Endodermal cell (in vitro differentiated cells): Measurements from ENCODE around the gene DARS1. TPM values are rescaled to one million over a fixed set of nuclear protein-coding genes. Genes with fewer than 3 reads are reported as not detected.
A peak's percentile ranks its signal among the peaks of the same experiment; 100 is the strongest.

Experiments
- DNase-seq: peaks from one replicate; pipeline ENCODE4 v3.0.0-alpha.2; 2017
- H3K27ac ChIP-seq: 2 replicates; pipeline ENCODE4 v1.5.1; 2013; ENCODE audit warnings: mild to moderate bottlenecking, low read depth, low read length, moderate library complexity
- H3K27me3 ChIP-seq: 2 replicates; pipeline ENCODE4 v1.6.1; 2013; ENCODE audit warnings: mild to moderate bottlenecking, low read length, moderate library complexity; ENCODE audit not compliant: insufficient read depth, control insufficient read depth, poor library complexity, severe bottlenecking
- H3K36me3 ChIP-seq: 2 replicates; pipeline ENCODE4 v1.7.0; 2013; ENCODE audit warnings: mild to moderate bottlenecking, low read length, moderate library complexity; ENCODE audit not compliant: control insufficient read depth, insufficient read depth
- H3K4me1 ChIP-seq: one replicate; pipeline ENCODE4 v1.7.0; 2013; ENCODE audit warnings: low read length; ENCODE audit not compliant: control insufficient read depth, insufficient read depth
- H3K4me3 ChIP-seq: 2 replicates; pipeline ENCODE4 v1.5.1; 2013; ENCODE audit warnings: mild to moderate bottlenecking, low read length, moderate library complexity
- H3K9ac ChIP-seq: 2 replicates; pipeline ENCODE4 v1.6.1; 2013; ENCODE audit warnings: mild to moderate bottlenecking, low read length, moderate library complexity; ENCODE audit not compliant: poor library complexity, severe bottlenecking; ENCODE audit errors: extremely low read depth
- H3K9me3 ChIP-seq: 2 replicates; pipeline ENCODE4 v1.6.1; 2013; ENCODE audit warnings: mild to moderate bottlenecking, low read length, moderate library complexity; ENCODE audit not compliant: control insufficient read depth
- H3K27ac Mint-ChIP-seq: 2 replicates; pipeline ENCODE4 v1.8.0; 2020; ENCODE audit warnings: mixed read lengths
- H3K27me3 Mint-ChIP-seq: 2 replicates; pipeline ENCODE4 v1.8.0; 2021; ENCODE audit warnings: mild to moderate bottlenecking, mixed read lengths; ENCODE audit not compliant: insufficient read depth
- H3K36me3 Mint-ChIP-seq: 2 replicates; pipeline ENCODE4 v1.8.0; 2020; ENCODE audit warnings: low read depth, mixed read lengths
- H3K4me1 Mint-ChIP-seq: 2 replicates; pipeline ENCODE4 v1.8.0; 2020; ENCODE audit warnings: mixed read lengths
- H3K4me3 Mint-ChIP-seq: 2 replicates; pipeline ENCODE4 v1.8.0; 2020; ENCODE audit warnings: mild to moderate bottlenecking, moderate library complexity, mixed read lengths
- H3K9me3 Mint-ChIP-seq: 2 replicates; pipeline ENCODE4 v1.8.0; 2020; ENCODE audit warnings: mild to moderate bottlenecking, mixed read lengths
- WGBS, 2 experiments: methylation state at CpG; one replicate each; pipeline versions ENCODE4 v1.1.5 to v1.1.7; 2013; ENCODE audit warnings: missing lambda C conversion rate in 2 of 2, mixed read lengths in 1 of 2; ENCODE audit not compliant: insufficient coverage in 1 of 2, insufficient read length in 1 of 2; 5-methylcytosine and 5-hydroxymethylcytosine counted together
- total RNA-seq, 2 donors: library from RNA; stranded (reverse); fragmentation: NEBNext Ultra II Directional in 1 of 2; extraction: Animal tissue kit (Norgen Biotek cat#: 25700) in 1 of 2; gene quantifications; 2 replicates in 1 of 2; 3 replicates in 1 of 2; pipeline ENCODE4 v1.2.1, GENCODE V29; 2021
- TF ChIP-seq, protein P1 (sequence below): fragments of 200-600 bp; sonication (generic); conservative IDR thresholded peaks from 2 replicates; pipeline ENCODE4 v1.5.0; 2021; ENCODE audit warnings: antibody characterized with exemption, mild to moderate bottlenecking

Gene DARS1
- total RNA-seq, 2 donors from 2014 or later: 70.5 to 75.9 TPM

GRCh38 chr2:135954020-135954601 lies 31.3 kb downstream of the DARS1 start:
- no peak overlapping the region for H3K4me3 ChIP-seq
- H3K9me3 ChIP-seq: peaks cover 8% of the 10 kb centered on the region
- H3K27ac Mint-ChIP-seq: peak overlapping the region; percentile 55
- peaks cover 25% of the 10 kb centered on the region for H3K36me3 Mint-ChIP-seq
- TF ChIP-seq, protein P1, sequence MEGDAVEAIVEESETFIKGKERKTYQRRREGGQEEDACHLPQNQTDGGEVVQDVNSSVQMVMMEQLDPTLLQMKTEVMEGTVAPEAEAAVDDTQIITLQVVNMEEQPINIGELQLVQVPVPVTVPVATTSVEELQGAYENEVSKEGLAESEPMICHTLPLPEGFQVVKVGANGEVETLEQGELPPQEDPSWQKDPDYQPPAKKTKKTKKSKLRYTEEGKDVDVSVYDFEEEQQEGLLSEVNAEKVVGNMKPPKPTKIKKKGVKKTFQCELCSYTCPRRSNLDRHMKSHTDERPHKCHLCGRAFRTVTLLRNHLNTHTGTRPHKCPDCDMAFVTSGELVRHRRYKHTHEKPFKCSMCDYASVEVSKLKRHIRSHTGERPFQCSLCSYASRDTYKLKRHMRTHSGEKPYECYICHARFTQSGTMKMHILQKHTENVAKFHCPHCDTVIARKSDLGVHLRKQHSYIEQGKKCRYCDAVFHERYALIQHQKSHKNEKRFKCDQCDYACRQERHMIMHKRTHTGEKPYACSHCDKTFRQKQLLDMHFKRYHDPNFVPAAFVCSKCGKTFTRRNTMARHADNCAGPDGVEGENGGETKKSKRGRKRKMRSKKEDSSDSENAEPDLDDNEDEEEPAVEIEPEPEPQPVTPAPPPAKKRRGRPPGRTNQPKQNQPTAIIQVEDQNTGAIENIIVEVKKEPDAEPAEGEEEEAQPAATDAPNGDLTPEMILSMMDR: no peak
- no peaks in the 10 kb centered on the region for H3K27me3 Mint-ChIP-seq
- 84 to 100% methylated on average over 1 to 4 of the region's 5 CpGs for WGBS, 2 experiments
- no peaks in the 10 kb centered on the region for H3K9me3 Mint-ChIP-seq
- no peak overlapping the region for H3K4me3 Mint-ChIP-seq
- no peak overlapping the region for H3K27ac ChIP-seq
- H3K27me3 ChIP-seq: no peaks in the 10 kb centered on the region
- peaks cover 27% of the 10 kb centered on the region for H3K36me3 ChIP-seq
- no peak overlapping the region for H3K9ac ChIP-seq
- peaks cover 20% of the 10 kb centered on the region for H3K4me1 Mint-ChIP-seq
- no peak for DNase-seq
- peaks cover 8% of the 10 kb centered on the region for H3K4me1 ChIP-seq

GRCh38 chr2:135952891-135953290 lies 32.5 kb downstream of the DARS1 start:
- peaks cover 25% of the 10 kb centered on the region for H3K36me3 Mint-ChIP-seq
- no peak for DNase-seq
- Histone ChIP-seq H3K27me3 (no peaks in the 10 kb centered on the region), H3K4me3 (no peak overlapping the region), H3K4me1 (peaks cover 8% of the 10 kb centered on the region), H3K27ac (no peak overlapping the region), H3K36me3 (peaks cover 17% of the 10 kb centered on the region), H3K9ac (no peak overlapping the region), H3K9me3 (peaks cover 8% of the 10 kb centered on the region)
- no peak overlapping the region for H3K27ac Mint-ChIP-seq
- H3K4me1 Mint-ChIP-seq: peaks cover 28% of the 10 kb centered on the region
- no peak overlapping the region for H3K4me3 Mint-ChIP-seq
- TF ChIP-seq, protein P1: no peak
- 98 to 100% methylated on average over 2 to 5 of the region's 5 CpGs for WGBS, 2 experiments
- no peaks in the 10 kb centered on the region for H3K27me3 Mint-ChIP-seq
- no peaks in the 10 kb centered on the region for H3K9me3 Mint-ChIP-seq

DNA sequence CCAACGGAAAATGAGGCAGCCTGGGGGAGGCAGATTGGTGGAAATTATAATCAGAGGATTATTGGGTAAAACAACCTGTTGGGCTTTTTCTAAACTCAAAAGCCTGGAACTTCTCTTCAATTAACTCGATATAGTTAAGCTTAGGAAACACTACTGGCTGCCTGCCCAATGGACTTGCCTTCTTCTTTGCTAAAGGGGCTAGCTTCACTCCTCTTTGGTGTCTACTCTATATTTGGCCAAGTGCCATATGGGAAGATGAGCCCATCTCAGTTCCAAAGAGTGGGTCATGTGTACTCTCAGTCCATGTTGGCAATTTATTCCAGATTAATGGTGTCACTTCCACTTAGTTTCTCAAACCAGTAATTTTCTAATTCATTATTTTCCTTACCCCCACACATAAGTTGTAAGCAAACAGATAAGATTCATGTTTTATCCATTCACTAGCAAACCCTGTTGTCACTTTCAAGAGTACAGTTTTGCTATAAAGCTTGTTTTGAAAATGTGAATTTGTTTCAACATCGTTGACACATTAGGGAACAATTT lies 34.3 kb downstream of the DARS1 start:
- H3K36me3 ChIP-seq: peaks cover 16% of the 10 kb centered on the region
- Mint-ChIP-seq H3K27me3 (no peaks in the 10 kb centered on the region), H3K4me3 (no peak overlapping the region), H3K4me1 (peaks cover 28% of the 10 kb centered on the region), H3K36me3 (peaks cover 22% of the 10 kb centered on the region), H3K27ac (no peak overlapping the region), H3K9me3 (no peaks in the 10 kb centered on the region)
- H3K4me1 ChIP-seq: peaks cover 8% of the 10 kb centered on the region
- TF ChIP-seq, protein P1: no peak
- 94 to 100% methylated on average over 3 of the region's 3 CpGs for WGBS, 2 experiments
- H3K27ac ChIP-seq: no peak overlapping the region
- H3K9ac ChIP-seq: no peak overlapping the region
- H3K9me3 ChIP-seq: peaks cover 8% of the 10 kb centered on the region
- no peaks in the 10 kb centered on the region for H3K27me3 ChIP-seq
- DNase-seq: no peak
- H3K4me3 ChIP-seq: no peak overlapping the region
